Esophagus squamous epithelium (tissue), 5 donors: ENCODE results near the gene CNTN4. TPM values are rescaled to one million over a fixed set of nuclear protein-coding genes. Genes with fewer than 3 reads are reported as not detected.

Source experiments
- DNase-seq: peaks from one replicate; lab custom pipeline; 2025; lab: John Stamatoyannopoulos, UW
- H3K27ac ChIP-seq, 4 donors: fragments of 200-600 bp; sonication (generic); one replicate each; pipeline ENCODE4 v1.5.1; 2016 to 2019; ENCODE audit warnings: mild to moderate bottlenecking in 1 of 4
- H3K27me3 ChIP-seq, 4 donors: fragments of 200-600 bp; sonication (generic); 1 replicate in 3 of 4; 2 replicates in 1 of 4; pipeline versions ENCODE4 v1.5.1 to v1.6.0; 2017 to 2021; ENCODE audit warnings: antibody characterized with exemption in 1 of 4
- H3K36me3 ChIP-seq, 3 donors: fragments of 200-600 bp; sonication (generic); one replicate each; pipeline ENCODE4 v1.5.1; 2016 to 2019
- H3K4me1 ChIP-seq, 3 donors: fragments of 200-600 bp; sonication (generic); one replicate each; pipeline ENCODE4 v1.5.1; 2017 to 2019
- H3K4me3 ChIP-seq, 4 donors: fragments of 200-600 bp; sonication (generic); 1 replicate in 3 of 4; 2 replicates in 1 of 4; pipeline ENCODE4 v1.5.1; 2016 to 2019; ENCODE audit warnings: mild to moderate bottlenecking in 2 of 4, moderate library complexity in 1 of 4
- H3K9me3 ChIP-seq, 3 donors: fragments of 200-600 bp; sonication (generic); one replicate each; pipeline ENCODE4 v1.5.1; 2016 to 2019
- POLR2A ChIP-seq, 4 donors: fragments of 450-650 bp; IDR thresholded peaks; one replicate each; pipeline ENCODE4 v1.6.1; 2017; ENCODE audit warnings: antibody characterized with exemption in 4 of 4, mild to moderate bottlenecking in 4 of 4, moderate library complexity in 3 of 4
- WGBS, 2 donors: methylation state at CpG; one replicate each; pipeline ENCODE4 v1.1.5; 2018; 5-methylcytosine and 5-hydroxymethylcytosine counted together
- intact Hi-C: fragments of 100-400 bp; cut with DNase I; formaldehyde crosslinking; loops from one replicate; pipeline ENCODE4 v1.15.0; 2022
- total RNA-seq, 4 donors: library from RNA; depleted of rRNA; stranded (reverse); fragments of >200 nt; gene quantifications; one replicate each; pipeline ENCODE4 v1.1.0, GENCODE V29; 2016
- TF ChIP-seq, protein P1 (sequence below), 6 experiments: fragments of 450-650 bp in 4 of 6; fragments of 200-600 bp in 2 of 6; sonication (generic) in 2 of 6; IDR thresholded peaks; one replicate each; pipeline ENCODE4 v1.5.1; 2016 to 2019; ENCODE audit warnings: antibody characterized with exemption in 6 of 6, mild to moderate bottlenecking in 4 of 6, moderate library complexity in 4 of 6
- donor health status: DM: yes; HTN: yes; CAD: no.

The CNTN4 gene
- total RNA-seq, 4 donors from 2014 or later = 0.31 to 8.5 (median 3.5) TPM

- WGBS, 2 donors = 47 to 51% methylated on average over 2 of the region's 2 CpGs
These were observed 484.4 kb downstream of the CNTN4 start for GRCh38 chr3:2583046-2583445.

GRCh38 chr3:2589336-2589969, 490.8 kb downstream of the CNTN4 start:
- WGBS, 2 donors = 84 to 86% methylated on average over 4 to 6 of the region's 6 CpGs
- Histone ChIP-seq H3K4me1 (no peaks in the 10 kb centered on the region), H3K9me3 (no peaks in the 10 kb centered on the region), H3K27ac (no peak overlapping the region), H3K36me3 (no peaks in the 10 kb centered on the region), H3K27me3 (no peaks in the 10 kb centered on the region), H3K4me3 (no peak overlapping the region)
- intact Hi-C loops = no loop called here
- no peak for TF ChIP-seq POLR2A (IDR thresholded peaks at IDR 0.05)
- TF ChIP-seq, protein P1, sequence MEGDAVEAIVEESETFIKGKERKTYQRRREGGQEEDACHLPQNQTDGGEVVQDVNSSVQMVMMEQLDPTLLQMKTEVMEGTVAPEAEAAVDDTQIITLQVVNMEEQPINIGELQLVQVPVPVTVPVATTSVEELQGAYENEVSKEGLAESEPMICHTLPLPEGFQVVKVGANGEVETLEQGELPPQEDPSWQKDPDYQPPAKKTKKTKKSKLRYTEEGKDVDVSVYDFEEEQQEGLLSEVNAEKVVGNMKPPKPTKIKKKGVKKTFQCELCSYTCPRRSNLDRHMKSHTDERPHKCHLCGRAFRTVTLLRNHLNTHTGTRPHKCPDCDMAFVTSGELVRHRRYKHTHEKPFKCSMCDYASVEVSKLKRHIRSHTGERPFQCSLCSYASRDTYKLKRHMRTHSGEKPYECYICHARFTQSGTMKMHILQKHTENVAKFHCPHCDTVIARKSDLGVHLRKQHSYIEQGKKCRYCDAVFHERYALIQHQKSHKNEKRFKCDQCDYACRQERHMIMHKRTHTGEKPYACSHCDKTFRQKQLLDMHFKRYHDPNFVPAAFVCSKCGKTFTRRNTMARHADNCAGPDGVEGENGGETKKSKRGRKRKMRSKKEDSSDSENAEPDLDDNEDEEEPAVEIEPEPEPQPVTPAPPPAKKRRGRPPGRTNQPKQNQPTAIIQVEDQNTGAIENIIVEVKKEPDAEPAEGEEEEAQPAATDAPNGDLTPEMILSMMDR (IDR thresholded peaks at IDR 0.05) = no peak
- DNase-seq = no peak

More at GRCh38 chr3:2583046-2583445, 484.4 kb downstream of the CNTN4 start:
- no peaks in the 10 kb centered on the region for H3K9me3 ChIP-seq
- no peak overlapping the region for H3K4me3 ChIP-seq
- H3K27me3 ChIP-seq = no peaks in the 10 kb centered on the region
- no peak overlapping the region for H3K27ac ChIP-seq
- intact Hi-C loops = no loop called here
- H3K4me1 ChIP-seq = no peaks in the 10 kb centered on the region
- no peak for DNase-seq
- H3K36me3 ChIP-seq = no peaks in the 10 kb centered on the region
- no peak for TF ChIP-seq POLR2A (IDR thresholded peaks at IDR 0.05)
- TF ChIP-seq, protein P1 (IDR thresholded peaks at IDR 0.05) = no peak

GRCh38 chr3:2595486-2595885, 496.8 kb downstream of the CNTN4 start:
- no peak for TF ChIP-seq POLR2A (IDR thresholded peaks at IDR 0.05)
- TF ChIP-seq, protein P1 (IDR thresholded peaks at IDR 0.05) = no peak
- 62 to 77% methylated on average over 4 of the region's 4 CpGs for WGBS, 2 donors
- no peak overlapping the region for H3K4me3 ChIP-seq

GRCh38 chr3:2597615-2598014, 498.9 kb downstream of the CNTN4 start:
- no peak for TF ChIP-seq POLR2A (IDR thresholded peaks at IDR 0.05)
- TF ChIP-seq, protein P1 (IDR thresholded peaks at IDR 0.05) = no peak
- Histone ChIP-seq H3K4me1 (no peaks in the 10 kb centered on the region), H3K9me3 (no peaks in the 10 kb centered on the region), H3K4me3 (no peak overlapping the region), H3K36me3 (no peaks in the 10 kb centered on the region), H3K27me3 (no peaks in the 10 kb centered on the region), H3K27ac (no peak overlapping the region)
- intact Hi-C loops = no loop called here
- no peak for DNase-seq
- 65 to 82% methylated on average over 3 of the region's 3 CpGs for WGBS, 2 donors

More at GRCh38 chr3:2595486-2595885, 496.8 kb downstream of the CNTN4 start:
- Histone ChIP-seq H3K4me1 (no peaks in the 10 kb centered on the region), H3K27ac (no peak overlapping the region), H3K36me3 (no peaks in the 10 kb centered on the region), H3K27me3 (no peaks in the 10 kb centered on the region), H3K9me3 (no peaks in the 10 kb centered on the region)
- DNase-seq = no peak
- intact Hi-C loops = no loop called here

DNA sequence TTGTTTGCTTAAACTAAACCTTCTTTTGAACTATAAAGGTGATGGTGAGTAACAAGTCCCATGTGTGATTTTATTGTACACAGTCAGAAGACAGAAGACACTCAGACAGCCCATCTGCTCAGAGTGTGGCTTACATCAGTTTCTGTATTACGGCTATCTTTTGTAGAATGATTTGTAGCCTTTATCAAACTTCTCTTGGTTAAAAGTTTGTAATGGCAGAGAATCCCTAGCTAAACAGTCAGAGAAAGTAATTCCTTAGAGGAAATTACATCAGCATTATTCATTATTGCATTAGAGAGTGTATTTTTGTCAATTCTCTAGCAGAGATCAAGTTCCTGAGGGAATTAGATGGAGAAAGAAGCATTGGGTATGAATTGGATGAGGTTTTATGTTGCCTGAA, 500.8 kb downstream of the CNTN4 start:
- 77 to 93% methylated on average over 1 of the region's 1 CpG for WGBS, 2 donors

More for the DNA sequence above, 500.8 kb downstream of the CNTN4 start:
- Histone ChIP-seq H3K4me1 (no peaks in the 10 kb centered on the region), H3K4me3 (no peak overlapping the region), H3K36me3 (no peaks in the 10 kb centered on the region), H3K27me3 (no peaks in the 10 kb centered on the region), H3K9me3 (no peaks in the 10 kb centered on the region), H3K27ac (no peak overlapping the region)
- no peak for TF ChIP-seq POLR2A (IDR thresholded peaks at IDR 0.05)
- TF ChIP-seq, protein P1 (IDR thresholded peaks at IDR 0.05) = no peak
- intact Hi-C loops = no loop called here
- DNase-seq = no peak
